GM23338 (cell line): Measurements from ENCODE around the gene CALM1. TPM values are rescaled to one million over a fixed set of nuclear protein-coding genes. Genes with fewer than 3 reads are reported as not detected.

Source experiments
- ATAC-seq: fragments of 200-7000 bp; cut with Tn5 transposase; 3 replicates; pipeline ENCODE4 v1.9.1; 2020
- DNase-seq: peaks from one replicate; pipeline ENCODE4 v3.0.0-alpha.2; 2015; ENCODE audit warnings: low spot score
- H2AFZ ChIP-seq: fragments of 200-600 bp; sonication (generic); 2 replicates; pipeline ENCODE4 v1.8.0; 2016; ENCODE audit warnings: antibody characterized with exemption, mild to moderate bottlenecking, moderate library complexity
- H3F3A ChIP-seq: fragments of 200-600 bp; sonication (generic); replicated peaks from 2 replicates; pipeline ENCODE4 v1.8.0; 2017; ENCODE audit warnings: antibody characterized with exemption, mixed run types, low read depth
- H3K27ac ChIP-seq: fragments of 200-600 bp; sonication (generic); 2 replicates; pipeline ENCODE4 v1.6.1; 2016; ENCODE audit warnings: low read depth
- H3K27me3 ChIP-seq: fragments of 200-600 bp; sonication (generic); 2 replicates; pipeline ENCODE4 v1.8.0; 2016; ENCODE audit warnings: mild to moderate bottlenecking, mixed run types, moderate library complexity; ENCODE audit not compliant: insufficient read depth
- H3K36me3 ChIP-seq: fragments of 200-600 bp; sonication (generic); 2 replicates; pipeline ENCODE4 v1.8.0; 2016; ENCODE audit warnings: mild to moderate bottlenecking; ENCODE audit not compliant: insufficient read depth
- H3K4me1 ChIP-seq: fragments of 200-600 bp; sonication (generic); 2 replicates; pipeline ENCODE4 v1.8.0; 2016; ENCODE audit warnings: mild to moderate bottlenecking, moderate library complexity; ENCODE audit not compliant: insufficient read depth
- H3K4me2 ChIP-seq: fragments of 200-600 bp; sonication (generic); 2 replicates; pipeline ENCODE4 v1.7.1; 2017; ENCODE audit warnings: mixed run types
- H3K4me3 ChIP-seq: fragments of 200-600 bp; sonication (generic); 2 replicates; pipeline ENCODE4 v1.6.1; 2016; ENCODE audit warnings: mixed run types
- H3K79me2 ChIP-seq: fragments of 200-600 bp; sonication (generic); replicated peaks from 2 replicates; pipeline ENCODE4 v1.8.0; 2017; ENCODE audit warnings: mild to moderate bottlenecking; ENCODE audit not compliant: insufficient read depth
- H3K9me2 ChIP-seq: fragments of 200-600 bp; sonication (generic); 2 replicates; pipeline ENCODE4 v1.8.0; 2017; ENCODE audit not compliant: insufficient read depth
- H4K20me1 ChIP-seq: fragments of 200-600 bp; sonication (generic); replicated peaks from 2 replicates; pipeline ENCODE4 v1.8.0; 2017; ENCODE audit warnings: mild to moderate bottlenecking; ENCODE audit not compliant: insufficient read depth
- H3K27ac Mint-ChIP-seq: 2 replicates; pipeline ENCODE4 v1.8.0; 2020; ENCODE audit warnings: inconsistent platforms, mild to moderate bottlenecking, moderate library complexity, mixed read lengths
- H3K27me3 Mint-ChIP-seq: 3 replicates; pipeline ENCODE4 v1.8.0; 2022; ENCODE audit warnings: low read depth, mild to moderate bottlenecking, moderate library complexity, mixed read lengths, inconsistent platforms; ENCODE audit not compliant: insufficient read depth, poor library complexity
- H3K36me3 Mint-ChIP-seq: 3 replicates; pipeline ENCODE4 v1.8.0; 2021; ENCODE audit warnings: low read depth, mild to moderate bottlenecking, inconsistent platforms, moderate library complexity, mixed read lengths
- H3K4me1 Mint-ChIP-seq: 3 replicates; pipeline ENCODE4 v1.8.0; 2020; ENCODE audit warnings: mild to moderate bottlenecking, inconsistent platforms, mixed read lengths
- H3K4me3 Mint-ChIP-seq: 3 replicates; pipeline ENCODE4 v1.8.0; 2021; ENCODE audit warnings: moderate library complexity, mild to moderate bottlenecking, inconsistent platforms, mixed read lengths
- H3K9me3 Mint-ChIP-seq: 3 replicates; pipeline ENCODE4 v1.8.0; 2020; ENCODE audit warnings: moderate library complexity, mild to moderate bottlenecking, inconsistent platforms, mixed read lengths
- CREB1 ChIP-seq: fragments of 250-450 bp; sonication (Bioruptor Pico); IDR thresholded peaks from 2 replicates; pipeline ENCODE4 v1.5.0; 2020; ENCODE audit warnings: low read depth, mild to moderate bottlenecking, moderate library complexity
- EZH2 ChIP-seq: fragments of 200-600 bp; sonication (generic); IDR thresholded peaks from one replicate; pipeline ENCODE4 v1.8.0; 2017; ENCODE audit warnings: antibody characterized with exemption, mild to moderate bottlenecking, low read depth; ENCODE audit not compliant: unreplicated experiment
- EZH2phosphoT487 ChIP-seq: fragments of 200-600 bp; sonication (generic); IDR thresholded peaks from one replicate; pipeline ENCODE4 v1.8.1; 2018; ENCODE audit warnings: antibody characterized with exemption; ENCODE audit not compliant: unreplicated experiment
- JUNB ChIP-seq: IDR thresholded peaks from one replicate; pipeline ENCODE4 v1.6.1; 2016; ENCODE audit warnings: antibody characterized with exemption; ENCODE audit not compliant: unreplicated experiment
- NANOG ChIP-seq: IDR thresholded peaks from 2 replicates; pipeline ENCODE4 v1.6.1; 2016; ENCODE audit warnings: antibody characterized with exemption, borderline replicate concordance
- POLR2AphosphoS5 ChIP-seq: IDR thresholded peaks from 2 replicates; pipeline ENCODE4 v1.6.1; 2016; ENCODE audit warnings: antibody characterized with exemption, low read depth
- STAT1 ChIP-seq: IDR thresholded peaks from one replicate; pipeline ENCODE4 v1.6.1; 2016; ENCODE audit warnings: antibody characterized with exemption; ENCODE audit not compliant: unreplicated experiment
- ZNF114 ChIP-seq: fragments of 250-450 bp; sonication (Bioruptor Pico); IDR thresholded peaks from 2 replicates; pipeline ENCODE4 v1.5.0; 2020; ENCODE audit warnings: mild to moderate bottlenecking, moderate library complexity
- ZNF331 ChIP-seq: fragments of 250-450 bp; sonication (Bioruptor Pico); IDR thresholded peaks from 2 replicates; pipeline ENCODE4 v1.5.0; 2020; ENCODE audit warnings: low read depth, mild to moderate bottlenecking, moderate library complexity
- polyA plus RNA-seq: library from polyadenylated mRNA; unstranded; fragments of >200 nt; fragmentation: Nextera tagmentation; extraction: Ambion mirVana; gene quantifications from 2 replicates; pipeline ENCODE4 v1.2.1, GENCODE V29; 2016
- total RNA-seq: library from RNA; depleted of rRNA; stranded (reverse); fragments of >200 nt; shearing (Covaris generic); gene quantifications from 2 replicates; pipeline ENCODE4 v1.2.3, GENCODE V29; 2014
- TF ChIP-seq, protein P1 (sequence below): IDR thresholded peaks from 2 replicates; pipeline ENCODE4 v1.6.1; 2016; ENCODE audit warnings: antibody characterized with exemption
- TF ChIP-seq, protein P2 (sequence below), 2 experiments: fragments of 200-600 bp in 1 of 2; sonication (generic) in 1 of 2; conservative IDR thresholded peaks; 2 replicates each; pipeline versions ENCODE4 v1.5.1 to v1.6.1; 2016 to 2017; ENCODE audit warnings: antibody characterized with exemption in 2 of 2, low read depth in 2 of 2, mild to moderate bottlenecking in 2 of 2, moderate library complexity in 1 of 2
- TF ChIP-seq, protein P3 (sequence below): IDR thresholded peaks from one replicate; pipeline ENCODE4 v1.6.1; 2018; ENCODE audit warnings: antibody characterized with exemption; ENCODE audit not compliant: unreplicated experiment
- TF ChIP-seq, protein P4 (sequence below): fragments of 250-450 bp; sonication (Bioruptor Pico); IDR thresholded peaks from 2 replicates; pipeline ENCODE4 v1.5.0; 2020; ENCODE audit warnings: mild to moderate bottlenecking, moderate library complexity

CALM1 gene
- total and polyA plus RNA-seq, 2 experiments from 2014 or later, result 308 to 2,024 TPM

DNA sequence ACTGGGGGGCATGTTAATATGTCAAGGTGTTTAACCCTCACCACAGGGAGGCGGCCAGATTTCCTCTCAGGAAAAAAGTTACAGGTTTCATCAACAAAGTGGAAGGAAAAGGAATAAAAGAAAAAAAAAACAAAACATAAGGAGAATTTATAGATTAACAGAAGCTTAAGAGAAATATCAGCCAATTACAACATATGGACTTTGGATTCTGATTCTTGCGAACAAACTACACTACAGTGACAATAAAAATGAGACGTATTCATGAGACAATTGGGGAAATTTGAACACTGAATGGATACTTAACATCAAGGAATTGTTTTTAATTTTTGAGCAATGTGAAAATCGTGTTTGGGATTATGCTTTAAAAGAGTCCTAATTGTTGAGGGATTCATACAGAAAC lies 60.4 kb downstream of the CALM1 start:
- Mint-ChIP-seq H3K27ac (no peak overlapping the region), H3K4me3 (no peak overlapping the region), H3K9me3 (no peaks in the 10 kb centered on the region), H3K27me3 (peaks cover 7% of the 10 kb centered on the region), H3K36me3 (no peaks in the 10 kb centered on the region), H3K4me1 (peaks cover 12% of the 10 kb centered on the region)
- Histone ChIP-seq H3F3A (no peaks in the 10 kb centered on the region), H3K4me2 (no peak overlapping the region), H3K27me3 (no peaks in the 10 kb centered on the region), H3K79me2 (no peaks in the 10 kb centered on the region), H2AFZ (no peak overlapping the region), H4K20me1 (no peaks in the 10 kb centered on the region), H3K9me2 (no peaks in the 10 kb centered on the region), H3K4me3 (no peak overlapping the region), H3K27ac (no peak overlapping the region), H3K4me1 (peaks cover 5% of the 10 kb centered on the region; the same call in 1 of the 2 replicates), H3K36me3 (no peaks in the 10 kb centered on the region)
- ATAC-seq, result no peak
- no peak for DNase-seq
- TF ChIP-seq EZH2, result no peak
- no peak for TF ChIP-seq JUNB
- TF ChIP-seq, protein P1, sequence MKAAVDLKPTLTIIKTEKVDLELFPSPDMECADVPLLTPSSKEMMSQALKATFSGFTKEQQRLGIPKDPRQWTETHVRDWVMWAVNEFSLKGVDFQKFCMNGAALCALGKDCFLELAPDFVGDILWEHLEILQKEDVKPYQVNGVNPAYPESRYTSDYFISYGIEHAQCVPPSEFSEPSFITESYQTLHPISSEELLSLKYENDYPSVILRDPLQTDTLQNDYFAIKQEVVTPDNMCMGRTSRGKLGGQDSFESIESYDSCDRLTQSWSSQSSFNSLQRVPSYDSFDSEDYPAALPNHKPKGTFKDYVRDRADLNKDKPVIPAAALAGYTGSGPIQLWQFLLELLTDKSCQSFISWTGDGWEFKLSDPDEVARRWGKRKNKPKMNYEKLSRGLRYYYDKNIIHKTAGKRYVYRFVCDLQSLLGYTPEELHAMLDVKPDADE, result no peak
- TF ChIP-seq POLR2AphosphoS5, result no peak
- no peak for TF ChIP-seq ZNF114 (CRISPR knock-in tag)
- TF ChIP-seq, protein P2, sequence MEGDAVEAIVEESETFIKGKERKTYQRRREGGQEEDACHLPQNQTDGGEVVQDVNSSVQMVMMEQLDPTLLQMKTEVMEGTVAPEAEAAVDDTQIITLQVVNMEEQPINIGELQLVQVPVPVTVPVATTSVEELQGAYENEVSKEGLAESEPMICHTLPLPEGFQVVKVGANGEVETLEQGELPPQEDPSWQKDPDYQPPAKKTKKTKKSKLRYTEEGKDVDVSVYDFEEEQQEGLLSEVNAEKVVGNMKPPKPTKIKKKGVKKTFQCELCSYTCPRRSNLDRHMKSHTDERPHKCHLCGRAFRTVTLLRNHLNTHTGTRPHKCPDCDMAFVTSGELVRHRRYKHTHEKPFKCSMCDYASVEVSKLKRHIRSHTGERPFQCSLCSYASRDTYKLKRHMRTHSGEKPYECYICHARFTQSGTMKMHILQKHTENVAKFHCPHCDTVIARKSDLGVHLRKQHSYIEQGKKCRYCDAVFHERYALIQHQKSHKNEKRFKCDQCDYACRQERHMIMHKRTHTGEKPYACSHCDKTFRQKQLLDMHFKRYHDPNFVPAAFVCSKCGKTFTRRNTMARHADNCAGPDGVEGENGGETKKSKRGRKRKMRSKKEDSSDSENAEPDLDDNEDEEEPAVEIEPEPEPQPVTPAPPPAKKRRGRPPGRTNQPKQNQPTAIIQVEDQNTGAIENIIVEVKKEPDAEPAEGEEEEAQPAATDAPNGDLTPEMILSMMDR (conservative IDR thresholded peaks at IDR 0.05; ENCODE audit: low read depth in 2 of 2), result no peak
- TF ChIP-seq NANOG, result no peak
- TF ChIP-seq EZH2phosphoT487, result no peak
- TF ChIP-seq STAT1, result no peak
- TF ChIP-seq, protein P3, sequence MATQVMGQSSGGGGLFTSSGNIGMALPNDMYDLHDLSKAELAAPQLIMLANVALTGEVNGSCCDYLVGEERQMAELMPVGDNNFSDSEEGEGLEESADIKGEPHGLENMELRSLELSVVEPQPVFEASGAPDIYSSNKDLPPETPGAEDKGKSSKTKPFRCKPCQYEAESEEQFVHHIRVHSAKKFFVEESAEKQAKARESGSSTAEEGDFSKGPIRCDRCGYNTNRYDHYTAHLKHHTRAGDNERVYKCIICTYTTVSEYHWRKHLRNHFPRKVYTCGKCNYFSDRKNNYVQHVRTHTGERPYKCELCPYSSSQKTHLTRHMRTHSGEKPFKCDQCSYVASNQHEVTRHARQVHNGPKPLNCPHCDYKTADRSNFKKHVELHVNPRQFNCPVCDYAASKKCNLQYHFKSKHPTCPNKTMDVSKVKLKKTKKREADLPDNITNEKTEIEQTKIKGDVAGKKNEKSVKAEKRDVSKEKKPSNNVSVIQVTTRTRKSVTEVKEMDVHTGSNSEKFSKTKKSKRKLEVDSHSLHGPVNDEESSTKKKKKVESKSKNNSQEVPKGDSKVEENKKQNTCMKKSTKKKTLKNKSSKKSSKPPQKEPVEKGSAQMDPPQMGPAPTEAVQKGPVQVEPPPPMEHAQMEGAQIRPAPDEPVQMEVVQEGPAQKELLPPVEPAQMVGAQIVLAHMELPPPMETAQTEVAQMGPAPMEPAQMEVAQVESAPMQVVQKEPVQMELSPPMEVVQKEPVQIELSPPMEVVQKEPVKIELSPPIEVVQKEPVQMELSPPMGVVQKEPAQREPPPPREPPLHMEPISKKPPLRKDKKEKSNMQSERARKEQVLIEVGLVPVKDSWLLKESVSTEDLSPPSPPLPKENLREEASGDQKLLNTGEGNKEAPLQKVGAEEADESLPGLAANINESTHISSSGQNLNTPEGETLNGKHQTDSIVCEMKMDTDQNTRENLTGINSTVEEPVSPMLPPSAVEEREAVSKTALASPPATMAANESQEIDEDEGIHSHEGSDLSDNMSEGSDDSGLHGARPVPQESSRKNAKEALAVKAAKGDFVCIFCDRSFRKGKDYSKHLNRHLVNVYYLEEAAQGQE, result no peak
- no peak for TF ChIP-seq CREB1
- TF ChIP-seq, protein P4, sequence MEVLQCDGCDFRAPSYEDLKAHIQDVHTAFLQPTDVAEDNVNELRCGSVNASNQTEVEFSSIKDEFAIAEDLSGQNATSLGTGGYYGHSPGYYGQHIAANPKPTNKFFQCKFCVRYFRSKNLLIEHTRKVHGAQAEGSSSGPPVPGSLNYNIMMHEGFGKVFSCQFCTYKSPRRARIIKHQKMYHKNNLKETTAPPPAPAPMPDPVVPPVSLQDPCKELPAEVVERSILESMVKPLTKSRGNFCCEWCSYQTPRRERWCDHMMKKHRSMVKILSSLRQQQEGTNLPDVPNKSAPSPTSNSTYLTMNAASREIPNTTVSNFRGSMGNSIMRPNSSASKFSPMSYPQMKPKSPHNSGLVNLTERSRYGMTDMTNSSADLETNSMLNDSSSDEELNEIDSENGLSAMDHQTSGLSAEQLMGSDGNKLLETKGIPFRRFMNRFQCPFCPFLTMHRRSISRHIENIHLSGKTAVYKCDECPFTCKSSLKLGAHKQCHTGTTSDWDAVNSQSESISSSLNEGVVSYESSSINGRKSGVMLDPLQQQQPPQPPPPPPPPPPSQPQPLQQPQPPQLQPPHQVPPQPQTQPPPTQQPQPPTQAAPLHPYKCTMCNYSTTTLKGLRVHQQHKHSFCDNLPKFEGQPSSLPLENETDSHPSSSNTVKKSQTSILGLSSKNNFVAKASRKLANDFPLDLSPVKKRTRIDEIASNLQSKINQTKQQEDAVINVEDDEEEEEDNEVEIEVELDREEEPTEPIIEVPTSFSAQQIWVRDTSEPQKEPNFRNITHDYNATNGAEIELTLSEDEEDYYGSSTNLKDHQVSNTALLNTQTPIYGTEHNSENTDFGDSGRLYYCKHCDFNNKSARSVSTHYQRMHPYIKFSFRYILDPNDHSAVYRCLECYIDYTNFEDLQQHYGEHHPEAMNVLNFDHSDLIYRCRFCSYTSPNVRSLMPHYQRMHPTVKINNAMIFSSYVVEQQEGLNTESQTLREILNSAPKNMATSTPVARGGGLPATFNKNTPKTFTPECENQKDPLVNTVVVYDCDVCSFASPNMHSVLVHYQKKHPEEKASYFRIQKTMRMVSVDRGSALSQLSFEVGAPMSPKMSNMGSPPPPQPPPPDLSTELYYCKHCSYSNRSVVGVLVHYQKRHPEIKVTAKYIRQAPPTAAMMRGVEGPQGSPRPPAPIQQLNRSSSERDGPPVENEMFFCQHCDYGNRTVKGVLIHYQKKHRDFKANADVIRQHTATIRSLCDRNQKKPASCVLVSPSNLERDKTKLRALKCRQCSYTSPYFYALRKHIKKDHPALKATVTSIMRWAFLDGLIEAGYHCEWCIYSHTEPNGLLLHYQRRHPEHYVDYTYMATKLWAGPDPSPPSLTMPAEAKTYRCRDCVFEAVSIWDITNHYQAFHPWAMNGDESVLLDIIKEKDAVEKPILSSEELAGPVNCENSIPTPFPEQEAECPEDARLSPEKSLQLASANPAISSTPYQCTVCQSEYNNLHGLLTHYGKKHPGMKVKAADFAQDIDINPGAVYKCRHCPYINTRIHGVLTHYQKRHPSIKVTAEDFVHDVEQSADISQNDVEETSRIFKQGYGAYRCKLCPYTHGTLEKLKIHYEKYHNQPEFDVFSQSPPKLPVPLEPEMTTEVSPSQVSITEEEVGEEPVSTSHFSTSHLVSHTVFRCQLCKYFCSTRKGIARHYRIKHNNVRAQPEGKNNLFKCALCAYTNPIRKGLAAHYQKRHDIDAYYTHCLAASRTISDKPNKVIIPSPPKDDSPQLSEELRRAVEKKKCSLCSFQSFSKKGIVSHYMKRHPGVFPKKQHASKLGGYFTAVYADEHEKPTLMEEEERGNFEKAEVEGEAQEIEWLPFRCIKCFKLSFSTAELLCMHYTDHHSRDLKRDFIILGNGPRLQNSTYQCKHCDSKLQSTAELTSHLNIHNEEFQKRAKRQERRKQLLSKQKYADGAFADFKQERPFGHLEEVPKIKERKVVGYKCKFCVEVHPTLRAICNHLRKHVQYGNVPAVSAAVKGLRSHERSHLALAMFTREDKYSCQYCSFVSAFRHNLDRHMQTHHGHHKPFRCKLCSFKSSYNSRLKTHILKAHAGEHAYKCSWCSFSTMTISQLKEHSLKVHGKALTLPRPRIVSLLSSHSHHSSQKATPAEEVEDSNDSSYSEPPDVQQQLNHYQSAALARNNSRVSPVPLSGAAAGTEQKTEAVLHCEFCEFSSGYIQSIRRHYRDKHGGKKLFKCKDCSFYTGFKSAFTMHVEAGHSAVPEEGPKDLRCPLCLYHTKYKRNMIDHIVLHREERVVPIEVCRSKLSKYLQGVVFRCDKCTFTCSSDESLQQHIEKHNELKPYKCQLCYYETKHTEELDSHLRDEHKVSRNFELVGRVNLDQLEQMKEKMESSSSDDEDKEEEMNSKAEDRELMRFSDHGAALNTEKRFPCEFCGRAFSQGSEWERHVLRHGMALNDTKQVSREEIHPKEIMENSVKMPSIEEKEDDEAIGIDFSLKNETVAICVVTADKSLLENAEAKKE (CRISPR knock-in tag), result no peak
- TF ChIP-seq ZNF331 (CRISPR knock-in tag), result no peak
